ENCODE results near the gene TBC1D16.

Gene TBC1D16

DNA sequence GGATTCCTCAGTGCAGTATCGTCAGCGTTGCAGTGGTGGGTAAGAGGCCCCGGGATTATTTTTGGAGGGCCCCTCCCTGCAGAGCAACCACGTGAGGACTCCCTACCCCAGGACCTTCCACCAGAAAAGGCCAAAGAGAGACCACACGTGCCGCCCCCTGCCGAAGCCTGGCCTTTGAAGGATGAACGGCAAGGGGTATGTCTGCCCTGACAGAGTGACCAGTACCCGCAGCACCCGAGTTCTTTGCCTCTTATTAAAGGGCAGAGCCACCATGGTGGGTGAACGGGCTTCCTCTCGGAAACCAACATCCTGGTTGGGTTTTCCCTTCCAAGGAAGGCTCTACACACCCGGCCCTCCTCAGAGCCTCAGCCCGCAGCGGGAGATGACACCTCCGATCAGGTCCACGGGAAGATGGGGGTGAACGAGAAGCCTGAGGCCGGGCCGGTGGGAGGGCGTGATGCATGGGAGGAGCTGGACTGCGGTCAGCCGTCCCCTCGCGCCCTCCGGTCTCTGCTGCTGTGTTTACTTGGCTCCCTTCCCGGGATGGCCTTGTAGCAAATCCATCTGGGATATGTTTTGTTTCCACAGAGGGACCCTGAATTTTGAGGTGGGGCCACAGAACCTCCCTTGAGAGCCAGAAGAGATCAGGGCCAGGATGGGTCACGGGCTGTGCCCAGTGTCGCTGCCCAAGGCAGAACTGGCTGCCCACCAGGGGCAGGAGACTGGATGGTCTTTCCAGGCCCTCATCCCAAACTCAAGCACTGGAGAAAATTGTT, 49.1 kb downstream of the TBC1D16 start:
- no peak for FAIRE-seq

DNA sequence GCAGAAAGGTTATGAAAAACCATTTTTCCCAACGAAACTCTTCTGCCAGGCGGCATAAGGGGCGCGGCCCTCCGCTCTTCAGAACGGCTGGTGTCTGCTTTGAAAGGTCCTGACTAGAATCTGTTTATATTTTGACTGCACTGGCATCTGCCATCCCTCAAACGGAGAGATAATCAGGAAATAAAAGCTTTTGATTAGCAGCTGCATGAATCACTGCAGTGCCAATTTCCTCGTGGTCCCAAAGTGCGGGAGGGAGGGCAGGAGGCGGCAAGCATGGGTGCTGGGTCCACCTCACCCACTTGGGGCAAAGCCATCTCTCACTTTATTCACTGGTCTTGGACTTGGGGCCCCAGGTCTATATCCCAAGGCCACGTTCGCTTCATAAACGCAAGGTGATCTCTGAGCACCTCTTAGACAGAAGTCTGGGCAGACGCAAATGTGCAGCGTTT, 49.7 kb downstream of the TBC1D16 start:
- no peak for DNase-seq (ENCODE audit: insufficient read length, low spot score)
- no peak for TF ChIP-seq POLR2A (IDR thresholded peaks at IDR 0.05; ENCODE audit: low read depth, low read length)
- no peak for FAIRE-seq

More for the DNA sequence above, 49.1 kb downstream of the TBC1D16 start:
- TF ChIP-seq POLR2A (IDR thresholded peaks at IDR 0.05; ENCODE audit: low read depth, low read length) = no peak
- DNase-seq (ENCODE audit: insufficient read length, low spot score) = no peak

DNA sequence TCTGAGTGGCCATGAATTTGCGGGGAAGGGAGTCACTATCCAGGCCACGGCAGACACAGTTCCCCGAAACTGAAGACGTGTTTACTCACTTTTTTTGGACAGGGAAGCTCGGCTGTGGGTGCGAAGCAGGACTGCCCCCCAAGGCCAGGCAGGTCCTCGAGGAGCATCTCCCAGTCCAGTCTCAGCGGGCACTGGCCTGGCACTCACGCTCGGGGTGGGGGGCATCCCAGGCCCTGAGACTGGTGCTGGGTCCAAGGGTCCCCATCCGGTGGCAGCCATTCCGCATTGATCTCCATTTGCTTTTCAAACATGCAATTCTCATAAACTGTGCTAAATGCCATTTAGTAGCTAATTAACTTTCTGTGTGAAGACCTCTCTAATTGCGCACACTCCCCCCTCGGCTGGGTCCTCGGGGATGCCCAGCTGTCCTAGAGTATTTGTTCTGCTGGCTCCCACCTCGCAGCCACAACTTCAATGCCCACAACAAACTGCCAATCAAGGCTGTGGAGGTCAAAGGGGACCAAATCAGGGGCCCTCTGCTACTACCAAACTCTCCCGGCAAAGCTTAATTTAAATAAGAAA, 50.2 kb downstream of the TBC1D16 start:
- FAIRE-seq = no peak
- no peak for DNase-seq (ENCODE audit: insufficient read length, low spot score)
- no peak for TF ChIP-seq POLR2A (IDR thresholded peaks at IDR 0.05; ENCODE audit: low read depth, low read length)

GRCh38 chr17:79984877-79985276, 50.8 kb downstream of the TBC1D16 start:
- DNase-seq (ENCODE audit: insufficient read length, low spot score) (no peak), FAIRE-seq (no peak)
- TF ChIP-seq POLR2A (IDR thresholded peaks at IDR 0.05; ENCODE audit: low read depth, low read length) = no peak

DNA sequence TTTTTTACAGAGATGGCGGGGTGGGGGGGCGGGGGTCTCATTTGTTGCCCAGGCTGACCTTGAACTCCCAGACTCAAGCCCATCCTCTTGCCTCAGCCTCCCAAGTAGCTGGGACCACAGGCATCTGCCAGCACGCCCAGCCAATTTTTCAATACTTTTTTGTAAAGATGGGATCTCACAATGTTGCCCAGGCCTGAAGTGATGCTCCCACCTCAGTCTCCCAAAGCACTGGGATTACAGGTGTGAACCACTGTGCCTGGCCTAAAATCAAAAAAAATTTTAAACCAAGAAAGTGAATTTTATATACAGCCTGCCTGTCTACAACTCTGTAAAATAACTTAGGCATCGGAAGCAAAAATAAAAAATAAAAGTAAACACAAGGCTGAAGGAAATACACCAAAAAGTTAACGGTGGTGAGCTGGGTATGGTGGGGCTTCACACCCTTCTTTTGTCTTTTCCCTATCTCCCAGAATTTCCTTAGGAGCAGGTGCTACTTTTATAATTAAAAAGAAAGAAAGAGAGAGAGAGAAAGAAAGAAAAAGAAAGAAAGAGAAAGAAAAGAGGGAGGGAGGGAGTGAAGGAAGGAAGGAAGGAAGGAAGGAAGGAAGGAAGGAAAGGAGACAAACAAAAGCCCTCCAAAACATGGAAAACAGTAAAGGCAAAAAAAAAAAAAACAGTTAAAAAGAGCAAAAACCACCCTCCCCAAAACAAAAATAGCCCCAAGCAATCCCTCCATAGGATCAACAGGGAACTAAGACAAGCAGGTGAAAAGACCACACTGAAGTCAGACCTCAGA, 51.4 kb downstream of the TBC1D16 start:
- FAIRE-seq = no peak
- no peak for DNase-seq (ENCODE audit: insufficient read length, low spot score)
- TF ChIP-seq POLR2A (IDR thresholded peaks at IDR 0.05; ENCODE audit: low read depth, low read length) = no peak

GRCh38 chr17:79983456-79983855, 52.2 kb downstream of the TBC1D16 start:
- FAIRE-seq (no peak), DNase-seq (ENCODE audit: insufficient read length, low spot score) (no peak)
- no peak for TF ChIP-seq POLR2A (IDR thresholded peaks at IDR 0.05; ENCODE audit: low read depth, low read length)

GRCh38 chr17:79982986-79983385, 52.7 kb downstream of the TBC1D16 start:
- no peak for FAIRE-seq
- TF ChIP-seq POLR2A (IDR thresholded peaks at IDR 0.05; ENCODE audit: low read depth, low read length) = no peak
- no peak for DNase-seq (ENCODE audit: insufficient read length, low spot score)

DNA sequence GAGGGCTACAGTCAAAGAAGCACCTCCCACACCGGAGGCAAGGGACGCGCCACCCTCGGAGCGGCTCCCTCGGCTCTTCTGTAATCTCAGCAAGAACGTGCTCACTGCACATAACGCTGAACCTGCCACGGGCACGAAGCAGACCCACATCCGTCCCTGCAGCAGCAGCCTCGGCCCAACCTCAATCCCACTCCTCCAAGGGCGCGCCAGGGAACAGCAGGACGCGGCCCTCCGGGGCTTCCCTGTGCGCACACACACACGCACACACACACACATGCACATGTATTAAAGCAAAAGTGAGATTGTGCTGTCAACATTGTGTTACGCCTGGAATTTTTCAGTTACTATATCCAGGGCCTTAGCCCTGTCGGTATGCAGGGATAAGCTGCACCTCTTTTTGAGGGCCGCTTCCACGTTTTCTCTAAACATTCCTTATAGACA, 54.0 kb downstream of the TBC1D16 start:
- FAIRE-seq = no peak
- TF ChIP-seq POLR2A (IDR thresholded peaks at IDR 0.05; ENCODE audit: low read depth, low read length) = no peak

GRCh38 chr17:79981090-79981489, 54.6 kb downstream of the TBC1D16 start:
- TF ChIP-seq POLR2A (IDR thresholded peaks at IDR 0.05; ENCODE audit: low read depth, low read length) = no peak
- FAIRE-seq (no peak), DNase-seq (ENCODE audit: insufficient read length, low spot score) (no peak)

More for the DNA sequence above, 54.0 kb downstream of the TBC1D16 start:
- no peak for DNase-seq (ENCODE audit: insufficient read length, low spot score)

DNA sequence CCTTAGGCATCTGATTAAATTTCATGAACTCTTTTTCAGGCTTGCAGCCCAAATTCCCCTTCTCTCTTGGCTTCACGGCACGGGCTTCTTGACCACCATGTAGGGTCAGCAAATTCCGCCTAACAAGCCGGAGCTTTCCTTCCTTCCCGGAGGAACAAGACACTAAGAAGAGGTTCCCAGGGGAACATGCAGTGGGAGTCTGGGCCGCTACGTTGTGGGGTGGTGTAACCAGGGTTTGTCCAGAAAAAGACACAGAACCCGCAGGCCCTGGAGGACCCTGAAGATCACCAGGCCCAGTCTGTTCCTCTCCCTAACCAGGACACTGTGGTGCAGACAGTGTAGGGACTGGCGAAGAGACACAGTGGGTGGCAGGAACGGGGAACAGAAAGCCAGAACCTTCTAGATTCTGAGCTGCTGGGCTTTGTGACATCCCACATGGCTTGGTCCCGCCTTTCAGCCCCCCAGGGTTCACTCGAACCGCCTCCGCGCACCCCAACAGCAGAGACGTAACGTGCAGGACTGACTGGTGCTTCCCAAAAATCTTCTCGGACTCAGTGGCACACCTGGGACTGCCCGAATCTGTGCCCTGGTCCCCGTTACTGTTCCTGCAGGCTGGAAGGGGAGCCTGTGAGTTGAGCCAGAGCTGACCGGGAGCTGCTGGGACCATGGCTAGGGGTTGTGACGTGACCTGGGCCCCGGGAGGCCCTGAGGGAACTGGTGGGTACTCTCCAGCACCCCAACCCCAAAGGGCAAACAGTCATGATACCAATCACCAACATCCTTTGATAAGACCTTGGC, 55.2 kb downstream of the TBC1D16 start:
- DNase-seq (ENCODE audit: insufficient read length, low spot score) (no peak), FAIRE-seq (no peak)
- no peak for TF ChIP-seq POLR2A (IDR thresholded peaks at IDR 0.05; ENCODE audit: low read depth, low read length)

GRCh38 chr17:79979816-79980215, 55.9 kb downstream of the TBC1D16 start:
- TF ChIP-seq POLR2A (IDR thresholded peaks at IDR 0.05; ENCODE audit: low read depth, low read length) = no peak
- no peak for DNase-seq (ENCODE audit: insufficient read length, low spot score)
- no peak for FAIRE-seq

DNA sequence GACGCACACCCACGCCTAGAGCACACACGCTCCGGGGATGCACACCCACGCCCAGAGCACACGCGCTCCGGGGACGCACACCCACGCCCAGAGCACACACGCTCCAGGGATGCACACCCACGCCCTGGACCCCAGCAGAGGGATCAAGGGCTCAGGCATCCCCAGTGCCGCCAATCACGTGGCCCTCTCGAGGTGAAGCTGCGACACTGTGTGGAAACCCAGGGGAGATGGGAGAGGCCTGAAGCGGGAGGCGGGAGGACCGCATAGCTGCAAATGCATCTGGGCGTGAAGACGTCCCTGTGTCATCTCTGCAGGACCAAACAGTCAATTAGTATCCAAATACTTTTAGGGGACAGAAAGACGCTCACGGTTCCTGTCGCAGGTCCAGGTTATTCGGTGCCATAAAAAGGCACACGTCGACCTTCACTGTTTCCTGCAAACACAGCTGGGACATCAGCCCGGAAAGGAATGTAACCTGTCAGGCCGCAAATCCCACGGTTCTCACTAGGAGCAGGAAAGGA, 56.4 kb downstream of the TBC1D16 start:
- DNase-seq (ENCODE audit: insufficient read length, low spot score) (no peak), FAIRE-seq (no peak)
- TF ChIP-seq POLR2A (IDR thresholded peaks at IDR 0.05; ENCODE audit: low read depth, low read length) = no peak

- FAIRE-seq (no peak), DNase-seq (ENCODE audit: insufficient read length, low spot score) (no peak)
- TF ChIP-seq POLR2A (IDR thresholded peaks at IDR 0.05; ENCODE audit: low read depth, low read length) = no peak
Observed at GRCh38 chr17:79978548-79978855, 57.2 kb downstream of the TBC1D16 start.
